Left lung (tissue), 10 donors: ENCODE data around the gene VTI1A. TPM values are rescaled to one million over a fixed set of nuclear protein-coding genes. Genes with fewer than 3 reads are reported as not detected.

Source experiments
- ATAC-seq: fragments of 200-7000 bp; cut with Tn5 transposase; one replicate; pipeline ENCODE4 v1.9.1; 2020; ENCODE audit warnings: moderate library complexity
- DNase-seq, 4 donors: peaks; one replicate each; pipeline ENCODE4 v3.0.0-alpha.2; 2013 to 2020
- H3K27ac ChIP-seq, 2 donors: fragments of 200-600 bp; sonication (generic) in 1 of 2; one replicate each; pipeline versions ENCODE4 v1.5.0 to v1.8.0; 2020 to 2021
- H3K27me3 ChIP-seq, 2 donors: fragments of 200-600 bp; sonication (generic) in 1 of 2; one replicate each; pipeline versions ENCODE4 v1.5.0 to v1.8.0; 2020 to 2021
- H3K36me3 ChIP-seq, 2 donors: fragments of 200-600 bp; sonication (generic) in 1 of 2; one replicate each; pipeline versions ENCODE4 v1.5.0 to v1.8.0; 2020 to 2021
- H3K4me1 ChIP-seq, 2 donors: fragments of 200-600 bp; one replicate each; pipeline ENCODE4 v1.8.0; 2021
- H3K4me3 ChIP-seq, 2 donors: fragments of 200-600 bp; sonication (generic) in 1 of 2; one replicate each; pipeline versions ENCODE4 v1.5.0 to v1.8.0; 2020 to 2021; ENCODE audit warnings: mild to moderate bottlenecking in 1 of 2
- H3K9me3 ChIP-seq, 2 donors: fragments of 200-600 bp; sonication (generic) in 1 of 2; one replicate each; pipeline versions ENCODE4 v1.5.0 to v1.8.0; 2020 to 2021
- CTCF ChIP-seq, 2 donors: fragments of 200-600 bp; sonication (generic) in 1 of 2; IDR thresholded peaks; one replicate each; pipeline versions ENCODE4 v1.5.0 to v1.8.0; 2021; ENCODE audit warnings: antibody characterized with exemption in 2 of 2
- intact Hi-C, 2 donors: fragments of 100-400 bp; cut with DNase I; formaldehyde crosslinking; loops; one replicate each; pipeline versions ENCODE4 v1.11.2 to v1.14.2; 2022
- polyA plus RNA-seq, 6 donors: library from polyadenylated mRNA; unstranded; fragments of 120-200 nt; gene quantifications; one replicate each; pipeline ENCODE4 v1.2.1, GENCODE V29; 2013; ENCODE audit not compliant: insufficient read length in 6 of 6
- total RNA-seq, 2 donors: library from RNA; stranded (reverse); fragmentation: NEBNext Ultra II Directional; extraction: Animal tissue kit (Norgen Biotek cat#: 25700); gene quantifications; one replicate each; pipeline ENCODE4 v1.2.1, GENCODE V29; 2021
- donor health status: DM: no; HTN: yes; CAD: no.
- donor health status: DM: no; HTN: no; CAD: no.

The VTI1A gene
- total and polyA plus RNA-seq, 8 donors: 13.6 to 39.0 (median 17.7) TPM

GRCh38 chr10:112424651-112425050, 22.4 kb upstream of the VTI1A start:
- DNase-seq (no peak), ATAC-seq (no peak)
- Histone ChIP-seq H3K9me3 (no peaks in the 10 kb centered on the region), H3K4me1 (no peaks in the 10 kb centered on the region), H3K27ac (no peak overlapping the region), H3K36me3 (peaks cover 0 to 100% of the 10 kb centered on the region in 2 donors), H3K4me3 (no peak overlapping the region), H3K27me3 (no peaks in the 10 kb centered on the region)
- no peak for TF ChIP-seq CTCF (IDR thresholded peaks at IDR 0.05)
- intact Hi-C loops: no loop called here

- no peak for TF ChIP-seq CTCF (IDR thresholded peaks at IDR 0.05)
- intact Hi-C loops: no loop called here
- Histone ChIP-seq H3K4me3 (no peak overlapping the region), H3K27ac (no peak overlapping the region), H3K4me1 (no peaks in the 10 kb centered on the region), H3K36me3 (peaks cover 0 to 100% of the 10 kb centered on the region in 2 donors), H3K27me3 (no peaks in the 10 kb centered on the region), H3K9me3 (no peaks in the 10 kb centered on the region)
- DNase-seq (no peak), ATAC-seq (no peak)
These were observed 20.9 kb upstream of the VTI1A start for GRCh38 chr10:112426111-112426510.

DNA sequence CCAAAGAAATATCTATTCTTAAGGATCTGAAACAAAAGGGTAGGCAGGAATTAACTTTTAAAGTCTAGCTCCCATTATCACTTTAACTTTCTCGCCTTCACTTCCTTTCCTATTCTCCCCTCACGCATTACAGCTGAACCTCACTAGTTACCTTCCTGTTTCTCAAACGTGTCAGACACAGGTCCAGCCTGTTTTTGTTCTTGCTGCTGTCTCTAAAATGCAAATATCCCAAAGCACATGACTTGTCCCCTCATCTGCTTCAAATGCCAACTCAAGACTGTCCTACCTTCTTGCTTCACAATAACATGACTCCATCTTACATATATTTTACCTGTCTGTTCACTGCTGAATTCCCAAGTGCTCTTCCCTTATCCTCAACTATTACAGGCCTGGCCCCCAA, 17.9 kb upstream of the VTI1A start:
- intact Hi-C loops: no loop called here
- DNase-seq (no peak), ATAC-seq (no peak)
- Histone ChIP-seq H3K27me3 (no peaks in the 10 kb centered on the region), H3K27ac (no peak overlapping the region), H3K4me1 (no peaks in the 10 kb centered on the region), H3K36me3 (peaks cover 0 to 100% of the 10 kb centered on the region in 2 donors), H3K4me3 (no peak overlapping the region), H3K9me3 (no peaks in the 10 kb centered on the region)
- no peak for TF ChIP-seq CTCF (IDR thresholded peaks at IDR 0.05)

- Histone ChIP-seq H3K4me3 (no peak overlapping the region), H3K27ac (no peak overlapping the region), H3K27me3 (no peaks in the 10 kb centered on the region), H3K4me1 (no peaks in the 10 kb centered on the region), H3K9me3 (no peaks in the 10 kb centered on the region), H3K36me3 (peaks cover 0 to 100% of the 10 kb centered on the region in 2 donors)
- intact Hi-C loops: loop anchor here in 1 of 2 donors (5.0 kb wide), 1 partner anchor 107 kb away; no protein-coding TSS in a partner anchor
- peak in 1 of 4 donors; percentile 56 for DNase-seq
- TF ChIP-seq CTCF (IDR thresholded peaks at IDR 0.05): no peak
- no peak for ATAC-seq
These were observed 17.3 kb upstream of the VTI1A start for GRCh38 chr10:112429654-112430230.

DNA sequence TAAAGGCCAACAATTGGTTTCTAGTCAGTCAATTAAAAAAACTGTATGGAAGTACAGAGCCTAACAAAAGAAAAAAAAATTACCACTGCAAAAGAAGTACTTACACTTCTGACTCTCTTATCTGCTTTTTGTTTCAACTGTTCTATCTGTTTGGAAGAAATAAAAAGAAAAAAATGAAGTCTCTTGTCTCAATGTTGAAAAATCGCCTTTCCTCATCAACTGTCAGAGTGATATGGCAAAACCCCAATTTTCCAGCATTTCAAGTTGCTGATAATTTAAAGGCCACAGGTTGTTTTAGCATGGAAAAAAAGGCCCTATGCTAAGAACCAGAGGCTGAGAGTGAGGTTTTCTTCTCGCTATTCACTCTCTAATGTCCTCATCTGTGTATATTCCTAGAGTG, 13.9 kb upstream of the VTI1A start:
- Histone ChIP-seq H3K36me3 (peaks cover 0 to 93% of the 10 kb centered on the region in 2 donors), H3K4me3 (no peak overlapping the region), H3K27me3 (no peaks in the 10 kb centered on the region), H3K9me3 (no peaks in the 10 kb centered on the region), H3K4me1 (no peaks in the 10 kb centered on the region), H3K27ac (no peak overlapping the region)
- intact Hi-C loops: loop anchor here in 1 of 2 donors (5.0 kb wide), 1 partner anchor 111 kb away; no protein-coding TSS in a partner anchor
- no peak for TF ChIP-seq CTCF (IDR thresholded peaks at IDR 0.05)
- ATAC-seq (no peak), DNase-seq (no peak)
